Osteocyte (in vitro differentiated cells): ENCODE data around the gene CPNE7. TPM values are rescaled to one million over a fixed set of nuclear protein-coding genes. Genes with fewer than 3 reads are reported as not detected.

Experiments
- DNase-seq: peaks from one replicate; pipeline ENCODE4 v3.0.0; 2021; ENCODE audit warnings: mixed read lengths; ENCODE audit not compliant: unreplicated experiment; ENCODE audit errors: extremely low spot score
- H3K27ac Mint-ChIP-seq: one replicate; pipeline ENCODE4 v1.8.0; 2021; ENCODE audit warnings: mild to moderate bottlenecking, mixed read lengths; ENCODE audit not compliant: unreplicated experiment
- H3K27me3 Mint-ChIP-seq: one replicate; pipeline ENCODE4 v1.8.0; 2021; ENCODE audit warnings: mixed read lengths; ENCODE audit not compliant: unreplicated experiment
- H3K36me3 Mint-ChIP-seq: one replicate; pipeline ENCODE4 v1.8.0; 2021; ENCODE audit warnings: mixed read lengths; ENCODE audit not compliant: unreplicated experiment
- H3K4me1 Mint-ChIP-seq: one replicate; pipeline ENCODE4 v1.8.0; 2021; ENCODE audit warnings: mixed read lengths; ENCODE audit not compliant: unreplicated experiment
- H3K4me3 Mint-ChIP-seq: one replicate; pipeline ENCODE4 v1.8.0; 2021; ENCODE audit warnings: mild to moderate bottlenecking, moderate library complexity, mixed read lengths; ENCODE audit not compliant: unreplicated experiment
- H3K9me3 Mint-ChIP-seq: one replicate; pipeline ENCODE4 v1.8.0; 2021; ENCODE audit warnings: mixed read lengths; ENCODE audit not compliant: unreplicated experiment
- CTCF ChIP-seq: fragments of 200-600 bp; sonication (generic); IDR thresholded peaks from 2 replicates; pipeline ENCODE4 v1.5.0; 2021; ENCODE audit warnings: antibody characterized with exemption, mild to moderate bottlenecking, moderate library complexity
- total RNA-seq: library from RNA; stranded (reverse); gene quantifications from 2 replicates; pipeline ENCODE4 v1.2.1, GENCODE V29; 2021

CPNE7 gene
- total RNA-seq, 1 donor from 2014 or later, result 19.7 TPM

GRCh38 chr16:89560378-89561141 is 15.0 kb upstream of the CPNE7 start, which contains the start of gene RPL13:
TSS of gene RPL13 (plus strand) at chr16:89560682. CDS start at chr16:89560960, 278 bp downstream.
- H3K4me1 Mint-ChIP-seq, result peaks cover 58% of the 10 kb centered on the region
- H3K4me3 Mint-ChIP-seq, result peak within 1 kb of the TSS; percentile 96
- peak; percentile 97 for DNase-seq
- no peak for TF ChIP-seq CTCF
- peaks cover 41% of the 10 kb centered on the region for H3K36me3 Mint-ChIP-seq
- H3K9me3 Mint-ChIP-seq, result no peaks in the 10 kb centered on the region
- H3K27ac Mint-ChIP-seq, result peak within 1 kb of the TSS; percentile 99
- no peaks in the 10 kb centered on the region for H3K27me3 Mint-ChIP-seq

GRCh38 chr16:89561142-89561883 is 14.2 kb upstream of the CPNE7 start:
- H3K27me3 Mint-ChIP-seq, result no peaks in the 10 kb centered on the region
- peaks cover 39% of the 10 kb centered on the region for H3K36me3 Mint-ChIP-seq
- TF ChIP-seq CTCF, result no peak
- H3K4me1 Mint-ChIP-seq, result peaks cover 65% of the 10 kb centered on the region
- DNase-seq, result no peak
- H3K4me3 Mint-ChIP-seq, result peak overlapping the region; percentile 96
- no peaks in the 10 kb centered on the region for H3K9me3 Mint-ChIP-seq
- peak overlapping the region; percentile 54 for H3K27ac Mint-ChIP-seq

GRCh38 chr16:89561884-89562599 is 13.5 kb upstream of the CPNE7 start:
- Mint-ChIP-seq H3K27ac (peak overlapping the region; percentile 54), H3K36me3 (peaks cover 35% of the 10 kb centered on the region)

GRCh38 chr16:89562939-89563338 is 12.6 kb upstream of the CPNE7 start:
- peaks cover 63% of the 10 kb centered on the region for H3K4me1 Mint-ChIP-seq
- H3K9me3 Mint-ChIP-seq, result no peaks in the 10 kb centered on the region
- peak overlapping the region; percentile 14 for H3K27ac Mint-ChIP-seq
- peak overlapping the region; percentile 96 for H3K4me3 Mint-ChIP-seq
- DNase-seq, result no peak
- H3K27me3 Mint-ChIP-seq, result no peaks in the 10 kb centered on the region
- no peak for TF ChIP-seq CTCF
- H3K36me3 Mint-ChIP-seq, result peaks cover 35% of the 10 kb centered on the region

More at GRCh38 chr16:89561884-89562599, 13.5 kb upstream of the CPNE7 start:
- DNase-seq, result no peak
- Mint-ChIP-seq H3K9me3 (no peaks in the 10 kb centered on the region), H3K27me3 (no peaks in the 10 kb centered on the region), H3K4me1 (peaks cover 67% of the 10 kb centered on the region), H3K4me3 (peak overlapping the region; percentile 96)
- no peak for TF ChIP-seq CTCF
